OCI-M2 (cell line): ENCODE data around the gene HLA-F.
A peak's percentile ranks its signal among the peaks of the same experiment; 100 is the strongest.

Experiments used
- DNase-seq: peaks from one replicate; lab custom pipeline; 2025; ENCODE audit not compliant: unreplicated experiment; lab: John Stamatoyannopoulos, UW

Gene HLA-F

GRCh38 chr6:29723262-29723665 lies at the start of gene HLA-F:
Gene HLA-F (plus strand): TSS chr6:29723434. CDS start chr6:29723464, 30 bp downstream.
- DNase-seq = no peak

- no peak for DNase-seq
These were observed 49.2 kb upstream of the HLA-F start for GRCh38 chr6:29674008-29674407.

- DNase-seq = no peak
These were observed 47.7 kb upstream of the HLA-F start for GRCh38 chr6:29675561-29675960.

- DNase-seq = no peak
These were observed 46.1 kb upstream of the HLA-F start for GRCh38 chr6:29676981-29677601.

GRCh38 chr6:29678114-29678513 lies 45.1 kb upstream of the HLA-F start:
- no peak for DNase-seq

GRCh38 chr6:29679962-29680361 lies 43.3 kb upstream of the HLA-F start:
- no peak for DNase-seq

GRCh38 chr6:29680416-29680815 lies 42.8 kb upstream of the HLA-F start:
- DNase-seq = no peak

- DNase-seq = no peak
These were observed 42.3 kb upstream of the HLA-F start, which contains the start of gene ZFP57 for GRCh38 chr6:29680904-29681303. Gene ZFP57 (minus strand): TSS chr6:29681152. CDS start chr6:29677003, 4,149 bp downstream.

GRCh38 chr6:29681811-29682210 lies 41.4 kb upstream of the HLA-F start:
- no peak for DNase-seq

- DNase-seq = no peak
These were observed 37.4 kb upstream of the HLA-F start for GRCh38 chr6:29685718-29686326.

- no peak for DNase-seq
These were observed 28.6 kb upstream of the HLA-F start for GRCh38 chr6:29694637-29695036.

- DNase-seq = no peak
These were observed 26.8 kb upstream of the HLA-F start for GRCh38 chr6:29696147-29697125.

GRCh38 chr6:29702519-29703103 lies 20.6 kb upstream of the HLA-F start:
- DNase-seq = peak; percentile 13

GRCh38 chr6:29705389-29706231 lies 17.6 kb upstream of the HLA-F start:
- DNase-seq = no peak

- no peak for DNase-seq
These were observed 14.6 kb upstream of the HLA-F start for GRCh38 chr6:29708432-29709179.

- DNase-seq = no peak
These were observed 14.0 kb upstream of the HLA-F start for GRCh38 chr6:29709188-29709587.

GRCh38 chr6:29710281-29710941 lies 12.8 kb upstream of the HLA-F start:
- DNase-seq = no peak

GRCh38 chr6:29720863-29721262 lies 2.4 kb upstream of the HLA-F start:
- DNase-seq = no peak
